Astrocyte of the spinal cord (primary cell): ENCODE data around the gene TRIM41.
"Not testable (repeated sequence)": the region's sequence is repeated elsewhere in the genome, so short reads cannot be mapped to it uniquely, and the experiment has no call there.

ENCODE experiments used
- DNase-seq: peaks from one replicate; pipeline ENCODE4 v3.0.0; 2011; ENCODE audit warnings: low read depth, low spot score
- H3K4me3 ChIP-seq: 2 replicates; pipeline ENCODE4 v1.5.1; 2011; ENCODE audit warnings: low read depth, mild to moderate bottlenecking, low read length, moderate library complexity
- CTCF ChIP-seq: IDR thresholded peaks from 2 replicates; pipeline ENCODE4 v1.5.1; 2012; ENCODE audit warnings: low read depth, mild to moderate bottlenecking, low read length, inconsistent platforms
- in situ Hi-C: cut with HindIII; loops from 2 replicates; pipeline ENCODE4 v1.10.0; 2017; ENCODE audit warnings: low sequenced_read_pairs

Gene TRIM41

GRCh38 chr5:181282874-181283273 lies 59.8 kb downstream of the TRIM41 start:
- no peak overlapping the region for H3K4me3 ChIP-seq
- in situ Hi-C loops, result no loop called here
- no peak for TF ChIP-seq CTCF
- DNase-seq, result no peak

DNA sequence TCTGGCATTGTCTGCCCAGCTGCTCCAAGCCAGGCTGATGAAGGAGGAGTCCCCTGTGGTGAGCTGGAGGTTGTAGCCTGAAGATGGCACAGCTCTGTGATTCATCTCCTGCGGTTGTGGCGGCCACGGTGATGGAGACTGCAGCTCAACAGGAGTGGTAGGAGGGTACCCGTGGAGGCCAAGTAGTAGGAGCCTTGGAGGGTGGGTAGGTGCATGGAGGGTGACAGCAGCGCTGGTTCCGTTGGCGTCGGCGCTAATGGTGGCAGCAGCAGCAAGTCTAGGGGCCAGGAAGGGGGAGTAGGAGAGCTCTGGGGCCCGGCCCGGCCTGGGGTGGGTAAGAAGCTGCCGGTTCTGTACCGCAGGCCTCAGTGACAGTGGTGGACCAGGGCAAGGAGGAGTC lies 60.3 kb downstream of the TRIM41 start:
- TF ChIP-seq CTCF, result no peak
- in situ Hi-C loops, result no loop called here
- DNase-seq, result no peak
- H3K4me3 ChIP-seq, result no peak overlapping the region

GRCh38 chr5:181283841-181284755 lies 61.0 kb downstream of the TRIM41 start:
- in situ Hi-C loops, result not testable (repeated sequence)

More at GRCh38 chr5:181283841-181284755, 61.0 kb downstream of the TRIM41 start:
- H3K4me3 ChIP-seq, DNase-seq: not testable (repeated sequence)
